HL-60 (cell line): Measurements from ENCODE around the gene TSHZ2.

Experiments used
- TF ChIP-seq, protein P1 (sequence below): IDR thresholded peaks from one replicate; pipeline ENCODE4 v1.5.1; 2011; ENCODE audit warnings: low read length, control low read depth, inconsistent platforms; ENCODE audit not compliant: insufficient read depth
- TF ChIP-seq, protein P2 (sequence below): IDR thresholded peaks from 2 replicates; pipeline ENCODE4 v1.6.1; 2012; ENCODE audit warnings: low read depth; ENCODE audit not compliant: insufficient replicate concordance

DNA sequence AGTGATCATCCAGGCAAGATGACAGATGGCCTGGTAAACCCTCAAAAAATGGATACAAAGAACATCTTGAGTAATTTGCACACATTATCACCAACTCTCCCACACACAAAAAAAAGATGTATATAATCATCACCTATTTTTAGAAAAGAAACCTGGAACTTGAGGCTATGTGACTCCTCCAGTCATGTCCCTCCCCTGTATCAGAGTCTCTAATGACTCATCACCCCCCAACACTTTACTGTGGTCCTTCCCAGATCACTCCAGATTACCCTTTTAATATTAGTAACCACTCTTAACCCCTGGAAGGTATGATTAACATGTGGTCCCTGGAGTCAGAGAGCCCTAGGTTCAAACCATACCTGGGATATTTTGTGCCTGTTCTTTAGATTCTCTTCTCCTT, 476.7 kb downstream of the TSHZ2 start:
- TF ChIP-seq, protein P1, sequence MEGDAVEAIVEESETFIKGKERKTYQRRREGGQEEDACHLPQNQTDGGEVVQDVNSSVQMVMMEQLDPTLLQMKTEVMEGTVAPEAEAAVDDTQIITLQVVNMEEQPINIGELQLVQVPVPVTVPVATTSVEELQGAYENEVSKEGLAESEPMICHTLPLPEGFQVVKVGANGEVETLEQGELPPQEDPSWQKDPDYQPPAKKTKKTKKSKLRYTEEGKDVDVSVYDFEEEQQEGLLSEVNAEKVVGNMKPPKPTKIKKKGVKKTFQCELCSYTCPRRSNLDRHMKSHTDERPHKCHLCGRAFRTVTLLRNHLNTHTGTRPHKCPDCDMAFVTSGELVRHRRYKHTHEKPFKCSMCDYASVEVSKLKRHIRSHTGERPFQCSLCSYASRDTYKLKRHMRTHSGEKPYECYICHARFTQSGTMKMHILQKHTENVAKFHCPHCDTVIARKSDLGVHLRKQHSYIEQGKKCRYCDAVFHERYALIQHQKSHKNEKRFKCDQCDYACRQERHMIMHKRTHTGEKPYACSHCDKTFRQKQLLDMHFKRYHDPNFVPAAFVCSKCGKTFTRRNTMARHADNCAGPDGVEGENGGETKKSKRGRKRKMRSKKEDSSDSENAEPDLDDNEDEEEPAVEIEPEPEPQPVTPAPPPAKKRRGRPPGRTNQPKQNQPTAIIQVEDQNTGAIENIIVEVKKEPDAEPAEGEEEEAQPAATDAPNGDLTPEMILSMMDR: no peak
- TF ChIP-seq, protein P2, sequence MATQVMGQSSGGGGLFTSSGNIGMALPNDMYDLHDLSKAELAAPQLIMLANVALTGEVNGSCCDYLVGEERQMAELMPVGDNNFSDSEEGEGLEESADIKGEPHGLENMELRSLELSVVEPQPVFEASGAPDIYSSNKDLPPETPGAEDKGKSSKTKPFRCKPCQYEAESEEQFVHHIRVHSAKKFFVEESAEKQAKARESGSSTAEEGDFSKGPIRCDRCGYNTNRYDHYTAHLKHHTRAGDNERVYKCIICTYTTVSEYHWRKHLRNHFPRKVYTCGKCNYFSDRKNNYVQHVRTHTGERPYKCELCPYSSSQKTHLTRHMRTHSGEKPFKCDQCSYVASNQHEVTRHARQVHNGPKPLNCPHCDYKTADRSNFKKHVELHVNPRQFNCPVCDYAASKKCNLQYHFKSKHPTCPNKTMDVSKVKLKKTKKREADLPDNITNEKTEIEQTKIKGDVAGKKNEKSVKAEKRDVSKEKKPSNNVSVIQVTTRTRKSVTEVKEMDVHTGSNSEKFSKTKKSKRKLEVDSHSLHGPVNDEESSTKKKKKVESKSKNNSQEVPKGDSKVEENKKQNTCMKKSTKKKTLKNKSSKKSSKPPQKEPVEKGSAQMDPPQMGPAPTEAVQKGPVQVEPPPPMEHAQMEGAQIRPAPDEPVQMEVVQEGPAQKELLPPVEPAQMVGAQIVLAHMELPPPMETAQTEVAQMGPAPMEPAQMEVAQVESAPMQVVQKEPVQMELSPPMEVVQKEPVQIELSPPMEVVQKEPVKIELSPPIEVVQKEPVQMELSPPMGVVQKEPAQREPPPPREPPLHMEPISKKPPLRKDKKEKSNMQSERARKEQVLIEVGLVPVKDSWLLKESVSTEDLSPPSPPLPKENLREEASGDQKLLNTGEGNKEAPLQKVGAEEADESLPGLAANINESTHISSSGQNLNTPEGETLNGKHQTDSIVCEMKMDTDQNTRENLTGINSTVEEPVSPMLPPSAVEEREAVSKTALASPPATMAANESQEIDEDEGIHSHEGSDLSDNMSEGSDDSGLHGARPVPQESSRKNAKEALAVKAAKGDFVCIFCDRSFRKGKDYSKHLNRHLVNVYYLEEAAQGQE: no peak
